Hepatocyte (in vitro differentiated cells): ENCODE data around the gene ASPSCR1.

Experiments used
- CTCF ChIP-seq: fragments of 200-600 bp; sonication (generic); IDR thresholded peaks from 2 replicates; pipeline ENCODE4 v1.5.1; 2016; ENCODE audit warnings: antibody characterized with exemption, mild to moderate bottlenecking; ENCODE audit not compliant: poor library complexity
- EZH2 ChIP-seq: fragments of 200-600 bp; sonication (generic); IDR thresholded peaks from 2 replicates; pipeline ENCODE4 v1.6.1; 2016; ENCODE audit warnings: antibody characterized with exemption, mild to moderate bottlenecking, borderline replicate concordance
- EZH2phosphoT487 ChIP-seq: fragments of 200-600 bp; sonication (generic); IDR thresholded peaks from one replicate; pipeline ENCODE4 v1.6.1; 2018; ENCODE audit warnings: antibody characterized with exemption, mild to moderate bottlenecking, low read depth, moderate library complexity; ENCODE audit not compliant: unreplicated experiment, severe bottlenecking

GRCh38 chr17:81952792-81953228 lies 24.6 kb upstream of the ASPSCR1 start:
- TF ChIP-seq CTCF (no peak), EZH2 (no peak), EZH2phosphoT487 (no peak)
